A673 (cell line): Measurements from ENCODE around the gene IL36B.

Experiments
- CTCF ChIP-seq: fragments of 300-800, 200-600 bp; sonication (generic); conservative IDR thresholded peaks from 2 replicates; pipeline ENCODE4 v1.5.1; 2017; ENCODE audit warnings: low read depth, mild to moderate bottlenecking, antibody characterized with exemption, low read length, moderate library complexity, mixed read lengths
- EZH2 ChIP-seq: fragments of 200-600 bp; sonication (generic); IDR thresholded peaks from 2 replicates; pipeline ENCODE4 v1.6.1; 2017; ENCODE audit warnings: borderline replicate concordance, low read depth, mild to moderate bottlenecking, mixed read lengths, antibody characterized with exemption, low read length; ENCODE audit not compliant: poor library complexity, severe bottlenecking

- TF ChIP-seq CTCF (no peak), EZH2 (no peak)
Observed at GRCh38 chr2:112977559-112978056, 75.1 kb downstream of the IL36B start, which contains the start of gene IL36G.
